T-cell (primary cell): ENCODE data around the gene SHANK1. TPM values are rescaled to one million over a fixed set of nuclear protein-coding genes. Genes with fewer than 3 reads are reported as not detected.

ENCODE experiments used
- ATAC-seq, 4 experiments: fragments of 200-7000 bp in 3 of 4; fragments of 150-1000 bp in 1 of 4; cut with Tn5 transposase; replicated peaks in 1 of 4; 1 replicate in 3 of 4; 2 replicates in 1 of 4; pipeline ENCODE4 v1.10.0; 2021; ENCODE audit warnings: moderate library complexity in 3 of 4, mild to moderate bottlenecking in 2 of 4, moderate number of reproducible peaks in 1 of 4
- CTCF ChIA-PET, 2 donors: fragments of 300-600 bp; sonication (Branson Sonifier 250); formaldehyde crosslinking; loops; one replicate each; lab custom pipeline; 2022; ENCODE audit warnings: antibody characterized with exemption in 2 of 2; lab: Charles Lee
- POLR2A ChIA-PET, 2 donors: fragments of 300-600 bp; sonication (Branson Sonifier 250); formaldehyde crosslinking; loops; one replicate each; lab custom pipeline; 2022; ENCODE audit warnings: antibody characterized with exemption in 2 of 2; lab: Charles Lee
- DNase-seq, 35 experiments: peaks; one replicate each; pipeline versions ENCODE4 v3.0.0 to v3.0.0-alpha.2; 2013 to 2023
- H3K27ac ChIP-seq: one replicate; pipeline ENCODE4 v1.5.1; 2013; ENCODE audit warnings: low read length
- H3K27me3 ChIP-seq, 2 experiments: replicated peaks in 1 of 2; 1 replicate in 1 of 2; 2 replicates in 1 of 2; pipeline versions ENCODE4 v1.6.1 to v1.7.0; 2013; ENCODE audit warnings: low read length in 1 of 2, mixed read lengths in 1 of 2; ENCODE audit not compliant: control insufficient read depth in 2 of 2, insufficient read depth in 2 of 2; ENCODE audit errors: extremely low read depth in 1 of 2
- H3K36me3 ChIP-seq, 2 donors: 1 replicate in 1 of 2; 2 replicates in 1 of 2; pipeline versions ENCODE4 v1.6.1 to v1.7.0; 2013; ENCODE audit warnings: low read length in 1 of 2; ENCODE audit not compliant: control insufficient read depth in 2 of 2, insufficient read depth in 1 of 2; ENCODE audit errors: extremely low read depth in 1 of 2
- H3K4me1 ChIP-seq, 2 experiments: 1 replicate in 1 of 2; 2 replicates in 1 of 2; pipeline versions ENCODE4 v1.6.1 to v1.7.0; 2013; ENCODE audit warnings: low read length in 2 of 2, mixed read lengths in 1 of 2; ENCODE audit not compliant: insufficient read depth in 2 of 2, control insufficient read depth in 1 of 2; ENCODE audit errors: extremely low read depth in 1 of 2
- H3K4me3 ChIP-seq, 2 donors: 1 replicate in 1 of 2; 2 replicates in 1 of 2; pipeline versions ENCODE4 v1.5.1 to v1.7.0; 2013; ENCODE audit warnings: mild to moderate bottlenecking in 2 of 2, low read length in 1 of 2, moderate library complexity in 1 of 2; ENCODE audit not compliant: control insufficient read depth in 1 of 2; ENCODE audit errors: extremely low read depth in 1 of 2
- H3K9me3 ChIP-seq: 2 replicates; pipeline ENCODE4 v1.7.0; 2013
- H3K27ac Mint-ChIP-seq, 2 donors: one replicate each; pipeline ENCODE4 v1.8.0; 2020 to 2021; ENCODE audit warnings: mild to moderate bottlenecking in 2 of 2, mixed read lengths in 2 of 2
- H3K27me3 Mint-ChIP-seq, 2 donors: one replicate each; pipeline ENCODE4 v1.8.0; 2021 to 2022; ENCODE audit warnings: mixed read lengths in 2 of 2
- H3K36me3 Mint-ChIP-seq: one replicate; pipeline ENCODE4 v1.8.0; 2021; ENCODE audit warnings: mixed read lengths
- H3K4me1 Mint-ChIP-seq, 3 donors: one replicate each; pipeline ENCODE4 v1.8.0; 2020 to 2022; ENCODE audit warnings: mixed read lengths in 3 of 3, mild to moderate bottlenecking in 1 of 3
- H3K4me3 Mint-ChIP-seq, 3 donors: one replicate each; pipeline ENCODE4 v1.8.0; 2020 to 2022; ENCODE audit warnings: mild to moderate bottlenecking in 3 of 3, mixed read lengths in 3 of 3, moderate library complexity in 3 of 3
- H3K9me3 Mint-ChIP-seq, 3 donors: one replicate each; pipeline ENCODE4 v1.8.0; 2020 to 2022; ENCODE audit warnings: mixed read lengths in 3 of 3
- WGBS: methylation state at CpG from one replicate; pipeline ENCODE4 v1.1.5; 2013; ENCODE audit warnings: missing lambda C conversion rate; ENCODE audit not compliant: insufficient coverage; 5-methylcytosine and 5-hydroxymethylcytosine counted together
- total RNA-seq, 35 experiments: library from RNA in 6 of 35; stranded (reverse) in 6 of 35; fragments of 120-200 nt in 1 of 35; gene quantifications; one replicate each; pipeline versions ENCODE4 v1.2.1 to v1.2.4 and lab custom pipeline; 2013 to 2026

The SHANK1 gene
- total RNA-seq, 5 donors from 2014 or later (not counting 1 experiment from before 2014, with no cell fraction given) = 0.06 to 3.3 (median 0.36) TPM

- Mint-ChIP-seq H3K36me3 (no peaks in the 10 kb centered on the region), H3K27ac (no peak overlapping the region), H3K4me3 (no peak overlapping the region), H3K4me1 (peaks cover 0 to 7% (median 0%) of the 10 kb centered on the region in 3 donors), H3K27me3 (peaks cover 46 to 61% of the 10 kb centered on the region in 2 donors), H3K9me3 (no peaks in the 10 kb centered on the region)
- POLR2A ChIA-PET = no interaction called here
- Histone ChIP-seq H3K36me3 (no peaks in the 10 kb centered on the region), H3K27ac (no peak overlapping the region), H3K9me3 (no peaks in the 10 kb centered on the region), H3K4me3 (no peak overlapping the region), H3K27me3 (peaks cover 6 to 54% of the 10 kb centered on the region in 2 experiments), H3K4me1 (no peaks in the 10 kb centered on the region)
- DNase-seq (no peak), ATAC-seq (no peak)
- 37% methylated on average over 37 of the region's 50 CpGs for WGBS
- CTCF ChIA-PET = no interaction called here
Observed at GRCh38 chr19:50686310-50687032, 33.1 kb downstream of the SHANK1 start.

DNA sequence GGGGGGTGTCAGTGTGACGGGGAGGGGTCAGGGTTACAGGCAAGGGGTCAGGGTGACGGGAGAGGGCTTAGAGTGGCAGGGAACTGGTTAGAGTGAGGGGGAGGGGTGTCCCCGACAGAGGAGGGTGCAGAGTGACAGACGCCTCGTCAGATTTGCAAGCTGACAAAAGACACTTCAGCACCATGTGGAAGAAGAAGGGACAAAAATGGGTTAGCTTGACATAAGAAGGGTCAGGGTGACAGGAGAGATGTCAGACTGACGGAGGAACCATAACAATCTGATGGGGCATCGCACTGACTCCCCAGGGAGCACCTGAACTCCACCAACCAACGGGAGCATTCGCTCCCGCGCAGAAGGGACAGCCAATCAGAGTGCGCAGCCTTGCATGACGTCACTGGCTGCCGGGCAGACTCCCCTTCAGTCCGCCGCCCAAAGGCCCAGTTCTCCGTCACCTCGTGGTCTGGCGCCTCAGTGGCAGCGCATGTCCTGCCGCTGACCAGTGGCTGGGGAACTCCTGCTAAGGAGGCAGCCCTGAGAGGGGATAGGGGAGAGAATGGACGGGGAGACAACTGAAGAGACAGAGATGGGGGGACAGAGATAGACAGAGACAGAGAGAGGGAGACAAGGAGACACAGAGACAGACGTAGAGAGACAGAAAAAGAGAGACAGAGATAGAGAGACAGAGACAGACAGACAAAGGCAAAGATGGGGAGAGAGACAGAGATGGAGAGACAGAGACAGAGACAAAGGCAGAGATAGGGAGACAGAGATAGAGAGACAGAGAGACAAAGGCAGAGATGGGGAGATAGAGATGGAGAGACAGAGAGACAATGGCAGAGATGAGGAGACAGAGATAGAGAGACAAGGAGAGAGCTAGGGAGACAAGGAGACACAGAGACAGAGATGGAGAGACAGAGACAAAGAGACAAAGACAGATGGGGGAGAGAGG, 40.2 kb downstream of the SHANK1 start:
- Mint-ChIP-seq H3K36me3 (no peaks in the 10 kb centered on the region), H3K9me3 (no peaks in the 10 kb centered on the region), H3K4me3 (no peak overlapping the region), H3K4me1 (peaks cover 7 to 12% (median 10%) of the 10 kb centered on the region in 3 donors), H3K27me3 (peaks cover 50 to 64% of the 10 kb centered on the region in 2 donors), H3K27ac (peak overlapping the region in 1 of 2 donors; percentile 6)
- POLR2A ChIA-PET = no interaction called here
- peak; percentile 21 to 84 (median 65) for DNase-seq
- Histone ChIP-seq H3K9me3 (no peaks in the 10 kb centered on the region), H3K36me3 (no peaks in the 10 kb centered on the region), H3K4me3 (no peak overlapping the region), H3K27ac (no peak overlapping the region), H3K27me3 (peaks cover 0 to 53% of the 10 kb centered on the region in 2 experiments), H3K4me1 (peaks cover 0 to 7% of the 10 kb centered on the region in 2 experiments)
- ATAC-seq = peak; percentile 82 to 98 (median 90)
- CTCF ChIA-PET = no interaction called here
- WGBS = 19% methylated on average over 22 of the region's 23 CpGs

DNA sequence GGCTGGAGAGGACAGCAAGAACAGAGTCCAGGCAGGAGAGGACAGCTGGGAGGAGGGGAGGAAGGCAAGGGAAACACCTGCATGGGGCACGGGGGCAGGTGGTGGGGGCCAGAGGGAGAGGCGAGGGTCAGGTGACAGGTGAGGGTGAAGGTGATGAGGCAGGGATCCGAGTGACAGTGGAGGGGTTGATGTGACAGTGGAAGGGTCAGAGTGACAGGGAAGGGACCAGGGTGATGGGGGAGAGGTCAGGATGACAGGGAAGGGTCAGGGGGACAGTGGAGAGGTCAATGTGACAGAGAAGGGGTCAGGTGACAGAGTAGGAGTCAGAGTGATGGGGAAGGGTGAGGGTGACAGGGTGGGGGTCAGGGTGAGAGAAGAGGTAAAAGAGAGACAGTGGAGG, 41.3 kb downstream of the SHANK1 start:
- WGBS = 71% methylated on average over 3 of the region's 3 CpGs
- ChIA-PET POLR2A (no interaction called here), CTCF (no interaction called here)
- ATAC-seq (no peak), DNase-seq (no peak)
- H3K27me3 Mint-ChIP-seq = peaks cover 52 to 64% of the 10 kb centered on the region in 2 donors
- no peaks in the 10 kb centered on the region for H3K9me3 Mint-ChIP-seq
- no peak overlapping the region for H3K4me3 Mint-ChIP-seq
- no peaks in the 10 kb centered on the region for H3K9me3 ChIP-seq
- no peak overlapping the region for H3K4me3 ChIP-seq
- peaks cover 7 to 15% (median 10%) of the 10 kb centered on the region in 3 donors for H3K4me1 Mint-ChIP-seq
- H3K27ac Mint-ChIP-seq = no peak overlapping the region
- H3K4me1 ChIP-seq = peaks cover 0 to 7% of the 10 kb centered on the region in 2 experiments
- no peaks in the 10 kb centered on the region for H3K36me3 ChIP-seq
- no peak overlapping the region for H3K27ac ChIP-seq
- H3K36me3 Mint-ChIP-seq = no peaks in the 10 kb centered on the region
- H3K27me3 ChIP-seq = peaks cover 0 to 58% of the 10 kb centered on the region in 2 experiments

- Histone ChIP-seq H3K4me3 (no peak overlapping the region), H3K27ac (no peak overlapping the region), H3K27me3 (peaks cover 0 to 65% of the 10 kb centered on the region in 2 experiments), H3K4me1 (peaks cover 0 to 7% of the 10 kb centered on the region in 2 experiments), H3K36me3 (no peaks in the 10 kb centered on the region), H3K9me3 (no peaks in the 10 kb centered on the region)
- no peak overlapping the region for H3K4me3 Mint-ChIP-seq
- no peaks in the 10 kb centered on the region for H3K36me3 Mint-ChIP-seq
- no peak overlapping the region for H3K27ac Mint-ChIP-seq
- ATAC-seq = no peak
- no peak for DNase-seq
- WGBS = 63% methylated on average over 2 of the region's 5 CpGs
- peaks cover 7 to 16% (median 10%) of the 10 kb centered on the region in 3 donors for H3K4me1 Mint-ChIP-seq
- H3K9me3 Mint-ChIP-seq = no peaks in the 10 kb centered on the region
- peaks cover 59 to 69% of the 10 kb centered on the region in 2 donors for H3K27me3 Mint-ChIP-seq
- CTCF ChIA-PET = no interaction called here
- POLR2A ChIA-PET = no interaction called here
Observed at GRCh38 chr19:50677636-50678035, 42.0 kb downstream of the SHANK1 start.

- Histone ChIP-seq H3K9me3 (no peaks in the 10 kb centered on the region), H3K4me3 (no peak overlapping the region), H3K27ac (no peak overlapping the region), H3K27me3 (peaks cover 0 to 73% of the 10 kb centered on the region in 2 experiments), H3K4me1 (peaks cover 0 to 7% of the 10 kb centered on the region in 2 experiments), H3K36me3 (no peaks in the 10 kb centered on the region)
- Mint-ChIP-seq H3K9me3 (no peaks in the 10 kb centered on the region), H3K4me1 (peaks cover 7 to 16% (median 10%) of the 10 kb centered on the region in 3 donors), H3K36me3 (no peaks in the 10 kb centered on the region), H3K27me3 (peaks cover 58 to 69% of the 10 kb centered on the region in 2 donors), H3K4me3 (no peak overlapping the region), H3K27ac (no peak overlapping the region)
- 67% methylated on average over 1 of the region's 1 CpG for WGBS
- DNase-seq (no peak), ATAC-seq (no peak)
- ChIA-PET CTCF (no interaction called here), POLR2A (no interaction called here)
Observed at GRCh38 chr19:50676625-50677197, 42.9 kb downstream of the SHANK1 start.

GRCh38 chr19:50673118-50673517, 46.5 kb downstream of the SHANK1 start:
- WGBS = 17% methylated on average over 11 of the region's 15 CpGs
- Mint-ChIP-seq H3K27ac (no peak overlapping the region), H3K9me3 (no peaks in the 10 kb centered on the region), H3K36me3 (no peaks in the 10 kb centered on the region), H3K27me3 (peaks cover 56 to 71% of the 10 kb centered on the region in 2 donors), H3K4me1 (peaks cover 0 to 5% (median 2%) of the 10 kb centered on the region in 3 donors), H3K4me3 (no peak overlapping the region)
- no peak overlapping the region for H3K27ac ChIP-seq
- H3K9me3 ChIP-seq = no peaks in the 10 kb centered on the region
- POLR2A ChIA-PET = no interaction called here
- peaks cover 6 to 69% of the 10 kb centered on the region in 2 experiments for H3K27me3 ChIP-seq
- no peak overlapping the region for H3K4me3 ChIP-seq
- CTCF ChIA-PET = no interaction called here
- H3K4me1 ChIP-seq = no peaks in the 10 kb centered on the region
- DNase-seq (no peak), ATAC-seq (no peak)
- H3K36me3 ChIP-seq = no peaks in the 10 kb centered on the region
